NCI-H2081 (cell line): ENCODE measurements around the gene NKX2-3.

ENCODE experiments used
- DNase-seq, 2 experiments: peaks; one replicate each; lab custom pipeline; 2025; lab: John Stamatoyannopoulos, UW

NKX2-3 gene

GRCh38 chr10:99532687-99533495 lies at the start of gene NKX2-3:
NKX2-3 (plus strand) TSS chr10:99532942; CDS start chr10:99533132, 190 bp downstream.
- DNase-seq = peak; percentile 17 to 35

- no peak for DNase-seq
Observed at GRCh38 chr10:99484626-99485581, 47.8 kb upstream of the NKX2-3 start.

- no peak for DNase-seq
Observed at GRCh38 chr10:99487125-99487807, 45.5 kb upstream of the NKX2-3 start.

- no peak for DNase-seq
Observed at GRCh38 chr10:99489271-99489670, 43.5 kb upstream of the NKX2-3 start.

- no peak for DNase-seq
Observed at GRCh38 chr10:99497343-99498025, 35.3 kb upstream of the NKX2-3 start.

- DNase-seq = no peak
Observed at GRCh38 chr10:99506416-99506815, 26.3 kb upstream of the NKX2-3 start.

- no peak for DNase-seq
Observed at GRCh38 chr10:99507265-99507664, 25.5 kb upstream of the NKX2-3 start.

- no peak for DNase-seq
Observed at GRCh38 chr10:99513061-99513460, 19.7 kb upstream of the NKX2-3 start.

GRCh38 chr10:99519690-99520039 lies 13.1 kb upstream of the NKX2-3 start:
- no peak for DNase-seq

GRCh38 chr10:99520040-99520846 lies 12.5 kb upstream of the NKX2-3 start:
- no peak for DNase-seq

GRCh38 chr10:99520847-99521764 lies 11.6 kb upstream of the NKX2-3 start:
- DNase-seq = no peak

- no peak for DNase-seq
Observed at GRCh38 chr10:99521765-99522469, 10.8 kb upstream of the NKX2-3 start.

GRCh38 chr10:99522470-99523250 lies 10.1 kb upstream of the NKX2-3 start:
- no peak for DNase-seq

- DNase-seq = no peak
Observed at GRCh38 chr10:99523251-99523773, 9.4 kb upstream of the NKX2-3 start.

- no peak for DNase-seq
Observed at GRCh38 chr10:99524050-99524666, 8.6 kb upstream of the NKX2-3 start.

- DNase-seq = no peak
Observed at GRCh38 chr10:99524736-99525380, 7.9 kb upstream of the NKX2-3 start.

- DNase-seq = no peak
Observed at GRCh38 chr10:99525897-99526296, 6.8 kb upstream of the NKX2-3 start.
